ENCODE data around the gene SYT12. TPM values are rescaled to one million over a fixed set of nuclear protein-coding genes. Genes with fewer than 3 reads are reported as not detected.

SYT12 gene
- total and polyA plus RNA-seq, 2 donors (not counting 3 experiments of a cell fraction or from before 2014, with no cell fraction given), result not detected

DNA sequence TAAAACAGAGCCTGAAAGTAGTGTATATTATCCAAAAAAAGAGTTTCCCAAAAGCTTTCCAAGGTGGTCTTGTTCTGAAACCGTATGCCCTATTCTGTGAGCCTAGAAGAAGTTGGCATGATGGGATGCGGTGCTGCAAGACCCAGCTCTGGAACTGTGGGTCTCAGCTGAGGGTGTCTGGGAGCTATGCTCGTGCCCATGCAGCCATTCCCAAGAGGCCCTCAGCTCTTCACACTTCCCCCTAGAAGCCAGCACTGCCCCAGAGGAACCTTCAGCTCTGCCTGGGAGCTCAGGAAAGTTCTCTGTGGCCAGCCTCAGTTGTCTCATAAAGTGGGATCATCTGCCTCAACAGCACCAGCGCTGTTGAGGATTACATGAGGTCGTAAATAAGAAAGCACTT lies 6.4 kb upstream of the SYT12 start:
- no peaks in the 10 kb centered on the region for H3K9me1 ChIP-seq (replicated peaks; ENCODE audit: control insufficient read depth, extremely low read depth, insufficient read depth, low read length)
- no peak overlapping the region for H2AFZ ChIP-seq (ENCODE audit: low read depth, low read length)
- H3K27me3 ChIP-seq (ENCODE audit: control insufficient read depth in 2 of 2, insufficient read depth in 2 of 2, low read length in 2 of 2), result no peaks in the 10 kb centered on the region
- TF ChIP-seq POLR2A (IDR thresholded peaks at IDR 0.05; ENCODE audit: low read depth, low read length) (no peak), JUN (IDR thresholded peaks at IDR 0.05; ENCODE audit: borderline replicate concordance, insufficient read depth, insufficient read length, low read depth) (no peak), GATA2 (IDR thresholded peaks at IDR 0.05; ENCODE audit: insufficient read depth, insufficient read length, low read depth, low read length) (no peak), POLR2AphosphoS5 (IDR thresholded peaks at IDR 0.05; ENCODE audit: insufficient read depth, low read depth, low read length) (no peak)
- H3K9ac ChIP-seq (replicated peaks; ENCODE audit: extremely low read depth, insufficient read depth, low read length), result no peak overlapping the region
- dilution Hi-C loops (cut with MboI; ENCODE audit: extremely low pct_ligation_motif_present, low sequenced_read_pairs), result no loop called here
- no peak overlapping the region for H3K27ac ChIP-seq (ENCODE audit: insufficient read depth, low read depth, low read length)
- intact Hi-C loops (cut with micrococcal nuclease), result no loop called here
- H3K4me3 ChIP-seq (replicated peaks in 1 of 3; ENCODE audit: insufficient read depth in 1 of 3, low read depth in 1 of 3, low read length in 3 of 3), result no peak overlapping the region
- H3K9me3 ChIP-seq (replicated peaks; ENCODE audit: control insufficient read depth, insufficient read depth, low read length), result no peaks in the 10 kb centered on the region
- no peaks in the 10 kb centered on the region for H4K20me1 ChIP-seq (replicated peaks; ENCODE audit: control insufficient read depth, extremely low read depth, insufficient read depth, low read length)
- DNase-seq (ENCODE audit: low read depth, low spot score), result no peak
- no peaks in the 10 kb centered on the region for H3K36me3 ChIP-seq (ENCODE audit: control insufficient read depth in 2 of 2, extremely low read depth in 1 of 2, insufficient read depth in 2 of 2, low read length in 2 of 2)
- no peak for FAIRE-seq
- ChIA-PET POLR2A (no interaction called here), CTCF (interaction anchor here (0.6 to 1.8 kb wide), 7 partner anchors 9 to 500 kb away, joined by 3 to 5 read pairs (median 4); no protein-coding TSS in a partner anchor)
- BruUV-seq (replicated peaks), result no TSS peak
- no peaks in the 10 kb centered on the region for H3K4me1 ChIP-seq (ENCODE audit: control insufficient read depth, extremely low read depth, insufficient read depth, low read length)
- no peak overlapping the region for H3K4me2 ChIP-seq (ENCODE audit: insufficient read depth, low read length)
- H3K79me2 ChIP-seq (ENCODE audit: control insufficient read depth, insufficient read depth, low read length), result no peaks in the 10 kb centered on the region

DNA sequence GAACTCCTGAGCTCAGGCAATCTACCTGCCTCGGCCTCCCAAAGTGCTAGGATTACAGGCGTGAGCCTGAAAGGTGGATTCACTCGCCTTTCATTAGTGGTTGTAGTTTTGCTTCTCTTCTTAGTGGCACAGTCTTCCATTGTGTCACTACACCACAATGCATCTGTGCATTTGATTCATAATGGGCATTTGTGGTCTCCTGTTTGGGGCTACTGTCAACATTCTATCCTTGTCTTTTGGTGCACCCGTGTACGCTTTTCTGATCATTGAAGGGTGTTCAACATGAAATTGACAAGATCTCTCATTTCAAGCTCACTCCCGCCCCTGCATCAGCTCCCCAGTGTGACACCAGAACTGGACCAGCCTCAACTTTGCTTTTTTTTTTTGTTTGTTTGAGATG lies 2.0 kb upstream of the SYT12 start:
- intact Hi-C loops (cut with micrococcal nuclease) (loop anchor here (5.0 kb wide), 1 partner anchor 39 kb away; no protein-coding TSS in a partner anchor), dilution Hi-C loops (cut with MboI; ENCODE audit: extremely low pct_ligation_motif_present, low sequenced_read_pairs) (no loop called here)
- H3K9ac ChIP-seq (replicated peaks; ENCODE audit: extremely low read depth, insufficient read depth, low read length), result no peak overlapping the region
- no TSS peak for BruUV-seq (replicated peaks)
- no peak for DNase-seq (ENCODE audit: low read depth, low spot score)
- POLR2A ChIA-PET, result no interaction called here
- H3K4me3 ChIP-seq (replicated peaks in 1 of 3; ENCODE audit: insufficient read depth in 1 of 3, low read depth in 1 of 3, low read length in 3 of 3), result no peak overlapping the region
- H3K9me1 ChIP-seq (replicated peaks; ENCODE audit: control insufficient read depth, extremely low read depth, insufficient read depth, low read length), result no peaks in the 10 kb centered on the region
- TF ChIP-seq EZH2 (IDR thresholded peaks at IDR 0.05; ENCODE audit: borderline replicate concordance, low read depth, low read length, severe bottlenecking) (no peak), GATA2 (IDR thresholded peaks at IDR 0.05; ENCODE audit: insufficient read depth, insufficient read length, low read depth, low read length) (no peak), CTCF (IDR thresholded peaks at IDR 0.05; ENCODE audit: extremely low read depth in 1 of 2, insufficient read depth in 1 of 2, low read depth in 1 of 2, low read length in 2 of 2) (no peak), POLR2A (IDR thresholded peaks at IDR 0.05; ENCODE audit: low read depth, low read length) (no peak), MYC (IDR thresholded peaks at IDR 0.05; ENCODE audit: low read depth, low read length) (no peak), FOS (IDR thresholded peaks at IDR 0.05; ENCODE audit: borderline replicate concordance, insufficient read depth, low read length) (no peak), POLR2AphosphoS5 (IDR thresholded peaks at IDR 0.05; ENCODE audit: insufficient read depth, low read depth, low read length) (no peak), JUN (IDR thresholded peaks at IDR 0.05; ENCODE audit: borderline replicate concordance, insufficient read depth, insufficient read length, low read depth) (no peak), MAX (IDR thresholded peaks at IDR 0.05; ENCODE audit: insufficient read depth, insufficient read length) (no peak)
- no peaks in the 10 kb centered on the region for H4K20me1 ChIP-seq (replicated peaks; ENCODE audit: control insufficient read depth, extremely low read depth, insufficient read depth, low read length)
- H3K36me3 ChIP-seq (ENCODE audit: control insufficient read depth in 2 of 2, extremely low read depth in 1 of 2, insufficient read depth in 2 of 2, low read length in 2 of 2), result no peaks in the 10 kb centered on the region
- peaks cover 20 to 21% of the 10 kb centered on the region in 2 experiments for H3K27me3 ChIP-seq (ENCODE audit: control insufficient read depth in 2 of 2, insufficient read depth in 2 of 2, low read length in 2 of 2)
- no peak overlapping the region for H3K27ac ChIP-seq (ENCODE audit: insufficient read depth, low read depth, low read length)
- no peaks in the 10 kb centered on the region for H3K9me3 ChIP-seq (replicated peaks; ENCODE audit: control insufficient read depth, insufficient read depth, low read length)
- no peak for FAIRE-seq
- peaks cover 6% of the 10 kb centered on the region for H3K4me1 ChIP-seq (ENCODE audit: control insufficient read depth, extremely low read depth, insufficient read depth, low read length)
- no peak overlapping the region for H2AFZ ChIP-seq (ENCODE audit: low read depth, low read length)
- H3K4me2 ChIP-seq (ENCODE audit: insufficient read depth, low read length), result no peak overlapping the region
- no peaks in the 10 kb centered on the region for H3K79me2 ChIP-seq (ENCODE audit: control insufficient read depth, insufficient read depth, low read length)
- CTCF ChIA-PET, result interaction anchor here (0.9 to 1.6 kb wide), 7 partner anchors 23 to 129 kb away, joined by 3 to 11 read pairs (median 4); partner anchors contain the start of gene PC
